GM12874 (cell line): Measurements from ENCODE around the gene CREBZF.

Source experiments
- TF ChIP-seq, protein P1 (sequence below): IDR thresholded peaks from 2 replicates; pipeline ENCODE4 v1.5.1; 2011; ENCODE audit warnings: low read depth, mild to moderate bottlenecking, control low read depth, low read length, moderate library complexity; ENCODE audit not compliant: insufficient read depth

Gene CREBZF

DNA sequence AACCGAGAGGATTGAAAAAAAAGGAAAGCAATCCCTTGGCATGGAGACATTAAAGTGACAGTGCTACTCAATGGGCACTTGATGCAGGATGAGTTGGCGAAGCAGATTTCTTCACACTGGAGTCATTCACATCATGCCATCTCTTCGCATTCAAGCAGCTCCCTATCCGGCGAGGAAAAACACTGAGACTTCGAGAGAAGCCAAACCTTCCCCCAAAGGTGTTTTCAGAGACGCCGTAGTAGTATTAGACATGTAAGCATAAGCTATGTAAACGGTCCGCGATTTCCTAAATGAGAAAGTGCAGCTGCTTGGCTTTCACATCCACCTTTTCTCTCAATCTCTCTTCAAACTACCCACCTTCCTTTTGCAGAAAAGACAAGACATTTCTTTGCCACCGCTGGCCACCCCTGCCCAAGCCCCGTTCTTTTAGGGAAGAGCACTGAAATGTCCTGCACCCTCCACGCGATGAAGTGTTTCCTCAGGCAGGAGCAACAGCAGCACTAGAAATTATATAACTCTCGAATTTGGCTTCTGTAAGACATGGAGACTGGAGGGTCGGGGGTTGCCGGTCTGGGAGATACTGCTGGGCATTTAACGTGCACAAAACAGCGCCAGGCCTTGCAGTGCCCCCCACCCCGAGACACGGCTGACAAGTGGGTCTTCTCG is 37.5 kb downstream of the CREBZF start, which contains the start of gene DLG2:
TSS of gene DLG2 (minus strand) at position 13 of the 666 bp plus-strand sequence.
- TF ChIP-seq, protein P1, sequence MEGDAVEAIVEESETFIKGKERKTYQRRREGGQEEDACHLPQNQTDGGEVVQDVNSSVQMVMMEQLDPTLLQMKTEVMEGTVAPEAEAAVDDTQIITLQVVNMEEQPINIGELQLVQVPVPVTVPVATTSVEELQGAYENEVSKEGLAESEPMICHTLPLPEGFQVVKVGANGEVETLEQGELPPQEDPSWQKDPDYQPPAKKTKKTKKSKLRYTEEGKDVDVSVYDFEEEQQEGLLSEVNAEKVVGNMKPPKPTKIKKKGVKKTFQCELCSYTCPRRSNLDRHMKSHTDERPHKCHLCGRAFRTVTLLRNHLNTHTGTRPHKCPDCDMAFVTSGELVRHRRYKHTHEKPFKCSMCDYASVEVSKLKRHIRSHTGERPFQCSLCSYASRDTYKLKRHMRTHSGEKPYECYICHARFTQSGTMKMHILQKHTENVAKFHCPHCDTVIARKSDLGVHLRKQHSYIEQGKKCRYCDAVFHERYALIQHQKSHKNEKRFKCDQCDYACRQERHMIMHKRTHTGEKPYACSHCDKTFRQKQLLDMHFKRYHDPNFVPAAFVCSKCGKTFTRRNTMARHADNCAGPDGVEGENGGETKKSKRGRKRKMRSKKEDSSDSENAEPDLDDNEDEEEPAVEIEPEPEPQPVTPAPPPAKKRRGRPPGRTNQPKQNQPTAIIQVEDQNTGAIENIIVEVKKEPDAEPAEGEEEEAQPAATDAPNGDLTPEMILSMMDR, result no peak

DNA sequence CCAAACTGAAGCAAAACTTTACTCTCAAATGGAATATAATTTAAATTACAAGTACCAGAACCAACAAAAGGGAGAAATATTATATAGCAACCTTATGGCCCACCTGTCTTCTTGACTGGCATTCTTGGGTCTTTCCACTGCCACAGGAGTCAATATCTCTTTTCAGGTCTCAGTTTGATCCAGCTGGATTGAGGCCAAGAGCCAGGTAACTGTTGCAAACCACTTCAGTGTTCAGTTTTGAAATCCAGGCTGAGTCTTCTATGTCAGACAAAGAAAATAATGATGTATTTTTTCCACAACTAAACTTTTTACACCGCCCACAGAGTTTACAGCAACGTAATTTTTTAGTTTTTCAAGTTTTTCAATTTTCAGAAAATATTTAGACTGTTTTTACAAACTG is 38.4 kb downstream of the CREBZF start:
- TF ChIP-seq, protein P1, result no peak

DNA sequence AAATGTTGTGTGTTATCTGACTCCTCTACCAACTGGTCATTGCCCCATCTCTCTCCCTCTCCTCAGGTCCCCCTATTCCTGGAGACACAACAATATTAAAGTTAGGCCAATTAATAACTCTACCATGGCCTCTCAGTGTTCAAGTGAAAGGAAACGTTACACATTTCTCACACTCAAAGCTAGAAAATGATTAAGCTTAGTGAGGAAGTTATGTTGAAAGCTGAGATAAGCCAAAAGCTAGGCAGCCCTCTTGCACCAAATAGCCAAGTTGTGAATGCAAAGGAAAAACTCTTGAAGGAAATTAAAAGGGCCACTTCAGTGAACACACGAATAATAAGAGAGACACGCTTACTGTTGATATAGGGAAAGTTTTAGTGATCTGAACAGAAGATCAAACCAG is 44.7 kb downstream of the CREBZF start:
- TF ChIP-seq, protein P1, result no peak

DNA sequence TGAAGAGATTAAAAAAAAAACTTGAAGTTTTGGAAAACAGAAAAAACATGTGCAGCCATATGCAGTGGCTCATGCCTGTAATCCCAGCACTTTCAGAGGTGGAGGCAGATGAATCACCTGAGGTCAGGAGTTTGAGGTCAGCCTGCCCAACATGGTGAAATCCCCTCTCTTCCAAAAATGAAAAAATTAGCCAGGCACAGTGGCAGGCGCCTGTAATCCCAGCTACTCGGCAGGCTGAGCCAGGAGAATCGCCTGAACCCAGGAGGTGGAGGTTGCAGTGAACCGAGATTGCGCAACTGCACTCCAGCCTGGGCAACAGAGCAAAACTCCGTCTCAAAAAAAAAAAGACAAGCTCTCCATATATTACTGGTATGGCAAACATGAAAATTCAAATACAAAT is 45.4 kb downstream of the CREBZF start:
- TF ChIP-seq, protein P1, result no peak
